DMS114 treated with DMSO at 0.1 percent for 48 hours (cell line): ENCODE results near the gene GRIK5.

Experiments
- DNase-seq: peaks from one replicate; lab custom pipeline; 2025; ENCODE audit not compliant: unreplicated experiment; lab: John Stamatoyannopoulos, UW

The GRIK5 gene

DNA sequence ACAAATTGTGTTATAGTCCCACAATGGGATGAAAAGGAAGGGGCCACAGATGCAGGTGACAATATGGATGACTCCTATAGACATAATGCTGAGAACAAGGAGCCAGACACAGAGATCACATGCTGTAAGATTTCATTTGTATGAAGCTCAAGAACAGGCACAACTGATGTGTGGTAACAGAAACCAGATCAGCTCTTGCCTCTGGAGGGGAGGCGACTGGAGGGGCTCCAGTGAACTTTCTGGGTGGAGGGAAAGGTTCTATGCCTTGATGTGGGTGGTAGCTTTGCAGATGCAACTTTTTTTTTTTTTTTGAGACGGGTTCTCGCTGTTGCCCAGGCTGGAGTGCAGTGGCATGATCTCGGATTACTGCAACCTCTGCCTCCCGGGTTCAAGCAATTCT lies 104.9 kb downstream of the GRIK5 start:
- DNase-seq, result no peak

- DNase-seq, result no peak
Observed at GRCh38 chr19:41960973-41961372, 109.0 kb downstream of the GRIK5 start.

DNA sequence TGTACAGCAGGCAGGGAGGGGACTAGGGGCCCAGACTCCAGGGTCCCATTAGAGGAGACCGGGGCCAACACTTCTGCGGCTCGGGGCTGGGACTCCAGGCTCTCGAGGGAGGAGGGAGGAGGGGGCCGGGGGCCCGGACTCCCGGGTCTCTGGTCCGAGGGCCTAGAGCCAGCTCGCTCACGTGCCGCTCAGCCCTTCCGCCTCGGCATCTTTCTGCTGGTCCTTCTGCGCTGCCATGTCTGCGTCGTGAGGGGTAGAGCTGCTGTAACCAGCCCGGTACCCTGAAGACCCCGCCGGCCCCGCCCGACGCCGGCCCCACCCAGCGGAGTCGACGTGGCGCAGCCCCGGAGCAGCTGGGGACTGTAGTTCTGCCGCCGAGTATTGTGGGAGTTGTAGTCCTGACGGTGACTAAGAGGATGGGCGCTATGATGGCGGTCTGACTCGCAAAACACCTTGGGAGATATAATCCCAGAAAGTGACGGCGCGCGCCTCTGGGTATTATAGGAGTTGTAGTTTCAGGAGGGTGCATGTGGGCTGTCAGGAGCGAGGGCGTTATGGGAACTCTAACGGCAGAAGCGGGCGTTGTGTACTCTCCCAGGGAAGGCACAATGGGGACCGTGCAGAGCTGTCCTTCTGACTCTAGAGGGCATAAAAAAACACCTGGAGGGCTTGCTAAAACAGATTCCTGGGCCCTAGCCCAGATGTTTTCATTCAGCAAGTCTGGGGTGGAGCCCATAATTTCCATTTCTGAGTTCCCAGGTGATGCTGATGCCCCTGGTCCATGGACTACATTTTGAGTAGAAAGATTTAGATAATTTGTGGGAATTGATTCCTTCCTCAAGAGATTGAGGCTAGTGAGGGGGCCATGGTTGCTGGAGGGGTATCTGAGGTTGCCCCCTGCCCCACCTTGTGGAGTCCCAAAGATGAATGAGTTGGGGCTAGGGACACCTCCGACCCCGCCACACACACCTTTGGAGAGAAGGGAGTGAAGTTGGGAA lies 110.7 kb downstream of the GRIK5 start, which contains the start of gene RABAC1:
Gene RABAC1 (minus strand): TSS at position 266 of the 998 bp plus-strand sequence. CDS start 29 bp downstream, at position 237.
- peak; percentile 97 for DNase-seq

DNA sequence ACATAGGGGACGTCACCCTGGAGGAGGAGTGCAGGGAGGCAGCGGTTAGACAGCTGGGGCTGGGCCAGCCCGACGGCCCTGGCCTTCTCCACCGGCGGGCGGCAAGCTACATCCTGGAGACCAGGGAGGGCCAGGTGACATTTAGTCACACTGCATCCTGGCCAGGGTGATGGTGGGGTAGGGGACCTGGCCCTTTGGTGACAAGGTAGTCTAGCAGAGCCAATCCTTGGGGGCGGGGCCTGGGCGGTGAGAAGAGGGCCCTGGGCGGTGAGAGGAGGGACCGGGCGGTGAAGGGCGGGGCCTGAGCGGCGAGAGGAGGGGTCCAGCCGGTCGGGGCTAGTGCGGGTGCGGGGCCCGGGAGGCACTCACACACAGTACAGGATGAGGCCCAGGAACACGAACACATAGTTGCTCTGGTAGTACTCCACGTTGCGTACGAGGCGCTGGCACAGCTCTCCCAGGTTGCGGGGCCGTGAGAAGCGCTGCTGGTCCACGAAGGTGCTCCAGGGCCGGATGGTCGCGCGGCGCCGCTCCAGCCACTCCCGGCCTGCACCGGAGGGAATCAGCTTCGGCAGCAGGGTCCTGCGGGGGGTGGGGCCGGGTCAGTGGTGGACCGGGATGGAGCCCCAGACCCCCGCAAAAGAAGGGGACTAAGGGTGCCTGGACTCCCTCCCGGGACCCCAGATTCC lies 111.5 kb downstream of the GRIK5 start:
- peak; percentile 70 for DNase-seq

DNA sequence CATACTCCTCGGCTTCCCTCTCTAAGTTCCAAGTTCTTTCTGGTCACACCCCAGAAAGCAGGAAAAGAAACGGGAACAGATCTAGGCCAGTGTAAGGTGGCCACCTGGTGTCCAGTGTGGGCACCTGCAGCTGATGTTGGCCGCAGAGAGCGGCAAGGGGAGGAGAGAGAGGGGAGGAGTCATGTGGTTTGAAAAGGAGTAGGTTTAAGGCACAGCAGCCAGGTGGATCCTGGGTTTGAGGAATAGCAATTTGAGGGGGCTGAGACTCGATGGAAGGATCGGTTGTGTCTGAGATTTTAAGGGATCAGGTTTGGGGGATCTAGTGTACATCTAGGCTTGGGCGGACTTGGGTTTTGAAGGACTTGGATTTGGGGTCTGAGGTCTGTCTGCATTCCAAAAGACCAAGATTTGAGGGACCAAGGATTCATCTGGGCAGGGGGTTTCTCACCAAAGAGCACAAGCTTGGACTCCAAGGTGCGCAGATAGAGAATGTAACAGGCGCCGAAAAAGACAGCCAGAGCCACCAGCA lies 112.1 kb downstream of the GRIK5 start:
- DNase-seq, result peak; percentile 88

DNA sequence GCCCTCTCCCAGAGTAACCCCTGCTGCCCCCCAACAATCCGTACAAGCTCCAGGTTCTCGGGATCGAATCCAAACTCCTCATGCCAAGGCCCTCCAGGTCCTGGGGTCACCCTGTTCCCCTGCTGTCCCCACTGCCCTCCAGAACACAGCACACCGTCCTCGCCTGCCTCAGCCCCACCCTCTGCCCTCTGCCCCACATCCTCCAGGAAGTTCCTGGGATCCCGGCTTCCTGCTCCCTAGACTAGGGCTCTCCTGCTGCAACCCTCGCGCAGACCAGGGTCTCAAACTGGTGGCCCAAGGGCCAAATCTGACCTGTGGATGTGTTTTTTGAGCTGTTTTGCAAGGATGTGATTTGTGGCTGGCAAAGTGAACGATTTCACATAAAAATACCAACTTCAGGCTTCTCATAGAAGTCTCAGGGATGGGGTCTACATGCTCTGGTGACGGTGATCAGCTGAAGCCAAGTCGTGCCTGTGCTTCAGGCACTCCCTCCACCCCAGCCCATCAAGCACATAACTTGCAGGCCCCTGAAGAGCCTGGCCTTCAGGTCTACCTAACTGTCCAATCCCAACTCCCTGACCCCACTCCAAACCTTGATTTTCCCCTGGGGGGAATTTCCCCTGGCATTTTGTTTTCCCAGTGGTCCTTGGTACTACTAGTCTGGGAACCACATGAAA lies 112.7 kb downstream of the GRIK5 start:
- DNase-seq, result no peak

DNA sequence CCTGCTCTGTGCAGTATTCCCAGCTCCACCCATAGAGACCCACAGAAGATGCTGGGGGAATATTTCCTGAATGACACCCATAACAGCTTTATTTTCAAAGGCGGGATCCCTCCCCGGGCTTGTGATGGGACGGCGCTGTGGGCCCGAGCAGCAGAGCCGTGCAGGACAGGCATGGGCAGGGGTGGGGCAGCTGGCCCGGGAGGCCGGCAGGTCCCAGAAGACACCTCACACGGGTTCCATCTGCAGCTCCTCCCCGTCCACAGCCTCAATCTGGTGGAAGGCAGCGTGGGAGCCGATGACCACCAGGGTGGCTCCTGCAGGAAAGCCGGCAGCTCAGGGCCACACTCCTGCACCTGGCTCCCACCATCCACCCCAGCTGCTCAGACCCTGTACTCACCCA lies 113.4 kb downstream of the GRIK5 start:
- DNase-seq, result no peak

- DNase-seq, result no peak
Observed at GRCh38 chr19:41955521-41955920, 114.5 kb downstream of the GRIK5 start.

- DNase-seq, result peak; percentile 70
Observed at GRCh38 chr19:41951686-41952172, 118.3 kb downstream of the GRIK5 start.
